HG02884 (cell line): ENCODE data around the gene AP2A1.
"Not testable (repeated sequence)": the region's sequence is repeated elsewhere in the genome, so short reads cannot be mapped to it uniquely, and the experiment has no call there.

Experiments used
- ATAC-seq: cut with Tn5 transposase; IDR thresholded peaks from one replicate; pipeline ENCODE4 v1.9.1; 2021; ENCODE audit warnings: mild to moderate bottlenecking, moderate library complexity; ENCODE audit not compliant: unreplicated experiment

AP2A1 gene

GRCh38 chr19:49809941-49810389, 43.2 kb downstream of the AP2A1 start:
- no peak for ATAC-seq

GRCh38 chr19:49811328-49811727, 44.5 kb downstream of the AP2A1 start:
- ATAC-seq = no peak

GRCh38 chr19:49812452-49812996, 45.7 kb downstream of the AP2A1 start:
- no peak for ATAC-seq

- ATAC-seq = peak; percentile 49
Measured at GRCh38 chr19:49812997-49813861, 46.4 kb downstream of the AP2A1 start, which contains the start of gene FUZ. Gene FUZ, minus strand, starts transcription at chr19:49813292. Its CDS starts 186 bp downstream, at chr19:49813106.

GRCh38 chr19:49814010-49814409, 47.2 kb downstream of the AP2A1 start:
- ATAC-seq = no peak

- ATAC-seq = no peak
Measured at GRCh38 chr19:49816590-49816989, 49.8 kb downstream of the AP2A1 start.

DNA sequence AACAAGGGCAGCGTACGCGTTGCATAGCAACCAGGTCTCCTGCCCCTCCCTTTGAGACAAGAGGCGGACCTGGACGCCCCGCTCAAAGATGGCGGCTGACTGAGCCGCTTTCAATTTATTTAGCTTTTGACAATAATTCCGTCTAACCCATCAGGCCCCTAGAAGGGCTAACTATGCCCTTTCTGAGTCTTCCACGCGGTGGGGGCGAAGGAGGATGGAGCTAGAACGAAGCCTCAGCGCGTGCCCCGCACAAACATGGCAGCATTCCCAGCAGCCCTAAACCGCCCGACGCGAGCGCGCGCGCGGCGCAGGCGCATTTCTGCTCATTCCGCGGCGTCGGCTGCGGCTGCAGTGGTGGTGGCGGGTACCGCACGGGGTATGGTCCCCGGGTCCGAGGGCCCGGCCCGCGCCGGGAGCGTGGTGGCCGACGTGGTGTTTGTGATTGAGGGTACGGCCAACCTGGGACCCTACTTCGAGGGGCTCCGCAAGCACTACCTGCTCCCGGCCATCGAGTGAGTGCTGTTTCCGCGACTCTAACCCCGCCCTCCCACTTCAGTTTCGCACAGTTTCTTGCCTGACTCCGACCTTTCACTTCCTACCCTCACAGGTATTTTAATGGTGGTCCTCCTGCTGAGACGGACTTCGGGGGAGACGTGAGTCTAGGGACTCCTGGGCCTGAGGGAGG, 51.3 kb downstream of the AP2A1 start, which contains the start of gene MED25:
MED25 (plus strand) TSS at position 326 of the 685 bp plus-strand sequence; CDS start at position 379, 53 bp downstream.
- ATAC-seq = peak; percentile 49

DNA sequence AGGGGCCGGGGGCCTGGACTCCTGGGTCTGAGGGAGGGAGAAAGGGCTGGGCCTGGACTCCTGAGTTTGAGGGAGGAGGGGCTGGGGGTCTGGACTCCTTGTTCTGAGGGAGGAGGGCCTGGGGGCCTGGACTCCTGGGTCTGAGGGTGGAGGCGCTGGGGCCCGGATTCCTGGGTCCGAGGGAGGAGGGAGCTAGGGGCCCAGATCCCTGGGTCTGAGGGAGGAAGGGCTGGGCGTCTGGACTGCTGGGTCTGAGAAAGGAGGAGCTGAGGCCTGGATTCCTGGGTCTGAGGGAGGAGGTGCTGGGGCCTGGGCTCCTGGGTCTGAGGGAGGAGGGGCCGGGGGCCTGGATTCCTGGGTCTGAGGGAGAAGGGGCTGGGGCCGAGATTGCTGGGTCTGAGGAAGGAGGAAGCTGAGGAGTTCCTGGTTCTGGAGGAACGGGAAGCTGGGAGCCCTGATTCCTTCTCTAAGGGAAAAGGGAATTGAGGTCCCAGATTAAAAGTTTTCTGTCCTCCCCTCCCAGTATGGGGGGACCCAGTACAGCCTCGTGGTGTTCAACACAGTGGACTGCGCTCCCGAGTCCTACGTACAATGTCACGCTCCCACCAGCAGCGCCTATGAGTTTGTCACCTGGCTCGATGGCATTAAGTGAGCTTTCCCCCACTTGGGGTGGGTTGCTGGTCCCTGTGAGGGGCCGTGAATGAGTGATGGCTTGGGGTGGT, 52.0 kb downstream of the AP2A1 start:
- ATAC-seq = no peak

- not testable (repeated sequence) for ATAC-seq
Measured at GRCh38 chr19:49819452-49820115, 52.8 kb downstream of the AP2A1 start.

GRCh38 chr19:49820125-49820524, 53.3 kb downstream of the AP2A1 start:
- ATAC-seq = no peak

DNA sequence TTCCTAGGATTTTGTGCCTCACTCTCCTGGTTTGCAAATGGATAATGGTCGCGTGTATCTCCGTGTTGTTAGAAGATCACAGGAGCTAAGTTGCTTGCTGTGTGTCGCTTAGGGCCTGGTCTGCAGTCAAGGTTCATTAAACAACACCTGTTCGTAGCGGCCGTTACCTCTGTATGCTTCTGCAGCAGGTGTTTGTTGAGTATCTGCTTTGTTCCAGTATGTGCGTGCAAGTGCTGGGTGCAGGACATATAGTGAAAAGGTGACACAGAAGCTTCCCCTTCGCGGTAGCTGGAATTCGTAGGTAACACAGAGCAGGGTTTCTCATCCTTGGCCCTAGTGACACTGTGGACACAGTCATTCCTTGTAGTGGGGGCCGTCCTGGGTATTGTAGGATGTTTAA, 56.7 kb downstream of the AP2A1 start:
- ATAC-seq = no peak

- ATAC-seq = no peak
Measured at GRCh38 chr19:49824662-49825061, 57.9 kb downstream of the AP2A1 start.

DNA sequence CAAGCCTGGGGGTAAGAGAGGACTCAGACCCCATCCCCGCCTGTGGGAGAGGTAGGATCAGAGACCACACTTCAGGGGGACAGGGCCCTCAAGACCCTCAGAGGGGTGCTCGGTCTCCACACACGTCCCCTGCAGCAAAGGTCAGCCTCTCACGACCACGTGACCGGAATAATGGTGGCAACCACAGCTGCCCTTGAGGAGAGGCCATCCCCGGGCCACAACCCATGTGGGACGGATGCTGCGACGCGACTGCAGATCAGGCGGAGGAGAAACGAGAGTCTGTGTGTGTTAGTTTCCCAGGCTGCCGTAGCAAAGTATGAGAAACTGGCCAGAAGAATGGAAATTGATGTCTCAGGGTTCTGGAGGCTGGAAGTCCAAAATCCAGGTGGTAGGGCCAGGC, 60.2 kb downstream of the AP2A1 start:
- no peak for ATAC-seq

GRCh38 chr19:49829200-49829599, 62.4 kb downstream of the AP2A1 start:
- ATAC-seq = no peak

DNA sequence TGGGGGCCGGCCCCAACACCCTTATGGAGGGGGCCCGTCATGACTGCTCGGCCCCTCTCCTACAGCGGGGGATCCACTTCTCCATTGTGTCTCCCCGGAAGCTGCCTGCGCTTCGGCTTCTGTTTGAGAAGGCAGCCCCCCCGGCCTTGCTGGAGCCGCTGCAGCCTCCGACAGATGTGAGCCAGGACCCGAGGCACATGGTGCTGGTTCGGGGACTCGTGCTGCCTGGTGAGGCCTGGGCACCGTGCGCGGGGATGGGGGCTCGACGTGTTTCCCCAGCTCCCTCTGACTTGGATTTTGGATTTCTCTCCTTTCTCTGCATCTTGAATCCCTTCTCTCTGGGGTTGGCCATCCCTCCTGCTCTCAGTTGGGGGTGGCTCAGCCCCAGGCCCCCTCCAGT, 62.9 kb downstream of the AP2A1 start:
- ATAC-seq = no peak

DNA sequence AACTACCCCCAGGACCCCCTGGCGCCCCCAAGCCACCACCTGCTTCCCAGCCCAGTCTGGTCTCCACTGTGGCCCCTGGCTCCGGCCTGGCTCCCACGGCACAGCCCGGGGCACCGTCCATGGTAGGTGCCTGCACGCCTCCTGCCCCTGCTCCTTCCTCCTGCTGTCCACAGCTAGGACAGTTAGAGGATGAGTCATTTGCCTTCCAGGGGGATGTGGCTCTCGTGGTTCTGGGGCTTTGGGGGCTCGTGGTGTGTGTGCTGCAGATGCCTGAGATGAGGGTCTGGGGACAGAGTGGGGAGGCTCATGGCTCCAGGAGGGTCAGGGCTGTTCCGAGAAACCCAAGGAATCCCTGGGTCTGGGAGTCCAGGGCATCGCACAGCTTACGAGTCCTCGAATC, 64.0 kb downstream of the AP2A1 start:
- ATAC-seq = no peak

DNA sequence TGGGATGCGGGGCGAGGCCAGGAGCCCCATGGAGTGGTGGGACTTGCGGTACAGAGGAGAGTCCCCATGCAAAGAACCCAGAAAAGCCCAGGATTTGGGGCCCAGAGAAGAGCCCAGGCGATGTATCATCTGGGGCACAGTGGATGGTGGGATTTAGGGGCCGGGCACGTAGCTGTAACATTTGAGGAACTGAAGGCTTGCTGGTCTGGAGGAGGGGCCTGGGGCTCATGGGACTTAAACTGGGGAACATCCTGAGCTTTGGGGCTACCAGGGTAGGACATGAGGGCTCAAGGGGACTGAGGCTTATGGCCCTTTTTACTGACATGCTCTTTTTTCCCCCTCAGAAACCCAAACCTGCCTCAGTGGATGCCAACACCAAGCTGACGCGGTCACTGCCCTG, 64.8 kb downstream of the AP2A1 start:
- no peak for ATAC-seq

DNA sequence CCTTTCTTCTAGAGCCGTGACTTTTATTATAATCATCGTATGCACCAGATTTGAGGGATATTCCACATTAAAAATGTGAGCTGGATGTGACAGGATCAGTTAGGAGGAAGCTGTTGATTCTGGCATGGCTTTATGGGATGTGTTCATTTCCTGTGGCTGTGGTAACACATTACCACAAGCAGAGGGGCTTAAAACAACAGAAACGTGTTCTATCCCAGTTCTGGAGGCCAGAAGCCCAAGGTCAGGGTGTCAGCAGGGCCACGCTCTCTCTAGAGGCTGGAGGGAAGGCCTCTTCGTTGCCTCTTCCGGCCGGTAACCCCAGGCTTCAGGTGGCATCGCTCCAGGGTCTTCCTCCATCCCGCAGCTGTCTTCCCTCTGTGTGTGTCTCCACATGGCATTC, 65.8 kb downstream of the AP2A1 start:
- no peak for ATAC-seq

- ATAC-seq = no peak
Measured at GRCh38 chr19:49833599-49833998, 66.8 kb downstream of the AP2A1 start.

GRCh38 chr19:49835562-49835961, 68.8 kb downstream of the AP2A1 start:
- ATAC-seq = no peak
